Measurements from ENCODE around the gene CA9.

DNA sequence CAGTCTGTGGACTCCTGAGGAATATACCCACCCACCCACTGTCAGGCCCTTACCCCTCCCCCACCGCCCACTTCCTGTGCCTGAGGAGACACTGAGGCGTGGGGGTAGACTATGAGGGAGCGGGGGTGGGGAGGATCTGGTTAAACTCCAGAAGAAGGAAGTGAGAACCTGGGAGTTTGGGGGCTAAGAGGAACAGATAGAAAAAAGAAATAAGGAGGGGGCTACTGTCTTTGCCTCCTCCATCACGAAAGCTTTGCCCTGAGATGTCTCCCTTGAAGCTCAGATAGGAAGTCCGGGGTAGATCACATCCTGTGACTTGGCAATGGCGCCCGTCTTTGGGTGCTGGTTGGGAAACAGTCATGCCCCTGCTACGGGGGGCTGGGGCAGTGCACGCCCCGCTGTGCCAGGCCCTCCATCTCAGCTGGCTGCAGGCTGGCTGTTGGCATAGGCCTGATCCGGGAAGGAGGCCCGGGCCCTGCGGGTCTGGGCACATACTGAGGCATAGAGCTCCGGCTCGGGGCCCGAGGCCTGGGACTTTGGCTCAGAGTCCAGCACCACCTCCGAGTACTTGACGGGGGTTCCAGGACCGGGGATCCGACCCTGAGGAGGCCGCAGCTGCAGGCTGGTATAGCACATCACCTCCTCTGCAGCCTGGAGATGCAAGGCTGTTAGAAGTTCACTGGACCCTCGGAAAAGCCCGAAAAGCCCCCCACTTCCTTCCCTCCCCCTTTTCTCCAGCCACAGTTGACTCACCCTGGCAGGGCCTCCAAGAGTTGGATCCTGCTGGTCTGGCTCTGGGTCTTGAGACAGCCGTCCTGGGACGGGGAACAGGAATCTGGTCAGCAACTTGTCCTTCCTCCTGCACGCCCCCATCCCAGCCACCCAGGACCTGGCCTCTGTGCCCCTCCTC lies 24.0 kb upstream of the CA9 start:
- TF ChIP-seq EZH2 (IDR thresholded peaks at IDR 0.05; ENCODE audit: insufficient read depth, low read length): no peak
- TF ChIP-seq, protein P1, sequence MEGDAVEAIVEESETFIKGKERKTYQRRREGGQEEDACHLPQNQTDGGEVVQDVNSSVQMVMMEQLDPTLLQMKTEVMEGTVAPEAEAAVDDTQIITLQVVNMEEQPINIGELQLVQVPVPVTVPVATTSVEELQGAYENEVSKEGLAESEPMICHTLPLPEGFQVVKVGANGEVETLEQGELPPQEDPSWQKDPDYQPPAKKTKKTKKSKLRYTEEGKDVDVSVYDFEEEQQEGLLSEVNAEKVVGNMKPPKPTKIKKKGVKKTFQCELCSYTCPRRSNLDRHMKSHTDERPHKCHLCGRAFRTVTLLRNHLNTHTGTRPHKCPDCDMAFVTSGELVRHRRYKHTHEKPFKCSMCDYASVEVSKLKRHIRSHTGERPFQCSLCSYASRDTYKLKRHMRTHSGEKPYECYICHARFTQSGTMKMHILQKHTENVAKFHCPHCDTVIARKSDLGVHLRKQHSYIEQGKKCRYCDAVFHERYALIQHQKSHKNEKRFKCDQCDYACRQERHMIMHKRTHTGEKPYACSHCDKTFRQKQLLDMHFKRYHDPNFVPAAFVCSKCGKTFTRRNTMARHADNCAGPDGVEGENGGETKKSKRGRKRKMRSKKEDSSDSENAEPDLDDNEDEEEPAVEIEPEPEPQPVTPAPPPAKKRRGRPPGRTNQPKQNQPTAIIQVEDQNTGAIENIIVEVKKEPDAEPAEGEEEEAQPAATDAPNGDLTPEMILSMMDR (IDR thresholded peaks at IDR 0.05; ENCODE audit: insufficient read depth, low read depth, low read length): no peak

Measured in astrocyte (in vitro differentiated cells and primary cell).